ENCODE data around the gene PCDH9.

Gene PCDH9

DNA sequence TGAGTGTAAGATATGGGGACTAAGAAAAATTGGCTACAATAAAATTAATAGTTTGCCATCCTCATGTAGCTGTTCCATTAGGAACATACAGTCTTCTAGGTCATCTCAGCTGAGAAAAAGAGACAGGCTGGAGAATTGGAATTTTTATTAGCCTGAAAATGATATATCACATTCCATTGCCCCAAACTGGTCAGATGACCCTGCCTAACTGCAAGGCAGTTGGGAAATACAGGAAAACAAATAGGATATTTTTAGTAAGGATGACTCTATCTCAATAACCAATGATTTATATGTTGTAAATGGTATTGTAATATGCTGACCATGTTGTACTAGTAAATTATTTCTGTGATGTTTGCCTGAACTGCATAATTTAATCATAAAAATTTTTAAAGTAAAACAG, 673.8 kb downstream of the PCDH9 start:
- no peak for DNase-seq

DNA sequence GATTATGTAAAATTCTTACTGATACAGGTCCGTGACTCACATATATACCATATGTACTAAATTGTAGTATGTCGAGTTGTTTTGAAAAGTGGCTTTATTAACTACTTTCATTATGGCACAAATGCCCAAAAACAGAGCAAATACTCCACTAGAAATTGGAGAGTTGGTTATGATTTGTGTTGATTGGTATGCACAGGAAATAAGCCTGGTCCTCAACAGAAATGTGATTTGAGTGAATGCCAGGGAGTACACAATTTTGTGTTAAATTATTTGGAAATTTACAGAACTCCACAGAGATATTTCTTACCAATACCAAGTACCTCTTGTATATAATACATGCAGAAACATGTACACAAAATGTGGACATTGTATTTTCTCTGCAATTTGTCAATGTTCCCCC, 676.7 kb downstream of the PCDH9 start:
- DNase-seq: no peak

- DNase-seq: no peak
Observed at GRCh38 chr13:66551128-66551527, 679.0 kb downstream of the PCDH9 start.

GRCh38 chr13:66547685-66548084, 682.5 kb downstream of the PCDH9 start:
- DNase-seq: no peak

GRCh38 chr13:66546534-66547379, 683.4 kb downstream of the PCDH9 start:
- DNase-seq: no peak

- DNase-seq: no peak
Observed at GRCh38 chr13:66543780-66544179, 686.4 kb downstream of the PCDH9 start.

GRCh38 chr13:66537417-66537816, 692.7 kb downstream of the PCDH9 start:
- no peak for DNase-seq

DNA sequence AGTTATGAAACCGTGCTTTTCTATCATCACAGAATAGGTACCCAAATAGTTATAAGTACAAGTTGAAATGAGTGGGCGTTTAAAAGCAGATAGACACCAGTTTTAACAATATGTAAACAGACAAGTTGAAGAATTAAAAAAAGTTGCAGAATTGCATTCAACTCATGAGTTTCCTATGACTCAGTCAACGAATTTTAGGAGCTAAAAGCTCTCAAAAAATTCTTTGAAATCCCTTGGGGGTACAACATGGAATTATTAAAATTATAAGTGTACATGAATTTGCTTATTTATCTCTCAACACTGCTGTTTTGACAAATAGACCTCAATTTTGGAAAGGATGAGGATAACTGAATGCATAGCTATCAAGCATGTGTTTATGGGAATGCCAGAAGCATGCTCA, 693.4 kb downstream of the PCDH9 start:
- DNase-seq: no peak

DNA sequence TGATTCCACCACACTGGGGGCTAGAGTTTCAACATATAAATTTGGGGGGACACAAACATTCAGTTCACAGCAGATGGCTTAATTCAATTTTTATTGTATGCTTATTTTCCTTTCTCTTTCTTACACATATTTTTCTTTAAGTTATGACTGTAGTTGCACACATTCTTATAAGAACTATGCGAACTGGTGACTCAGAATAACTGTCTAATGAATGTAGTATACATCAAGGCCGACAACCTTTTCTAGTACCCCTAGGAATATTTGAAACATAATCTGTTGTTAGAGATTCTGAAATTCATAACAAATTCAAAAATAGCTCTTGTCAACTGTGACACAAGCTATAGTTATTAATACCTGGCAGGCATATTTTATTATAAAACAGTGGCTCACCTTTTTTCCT, 695.6 kb downstream of the PCDH9 start:
- no peak for DNase-seq

DNA sequence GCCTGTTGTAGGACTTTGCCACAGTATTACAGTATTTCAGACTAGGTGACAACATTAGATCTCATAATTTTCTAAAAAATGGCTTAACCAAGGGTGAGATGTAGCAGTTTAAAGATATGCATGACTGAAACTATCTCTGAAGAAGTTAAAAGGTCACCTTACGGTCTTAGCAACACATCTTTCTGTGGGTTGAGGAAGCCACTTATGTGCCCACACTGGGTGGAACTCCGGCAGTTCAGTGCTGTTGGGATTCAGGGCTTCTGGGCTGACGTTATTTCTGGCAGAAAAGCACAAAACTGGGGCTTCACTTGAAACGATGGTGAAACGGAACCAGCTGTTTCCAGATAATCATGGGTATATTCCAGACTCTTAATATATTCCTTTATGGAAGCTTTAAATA, 697.3 kb downstream of the PCDH9 start:
- no peak for DNase-seq

GRCh38 chr13:66532146-66532545, 698.0 kb downstream of the PCDH9 start:
- no peak for DNase-seq

DNA sequence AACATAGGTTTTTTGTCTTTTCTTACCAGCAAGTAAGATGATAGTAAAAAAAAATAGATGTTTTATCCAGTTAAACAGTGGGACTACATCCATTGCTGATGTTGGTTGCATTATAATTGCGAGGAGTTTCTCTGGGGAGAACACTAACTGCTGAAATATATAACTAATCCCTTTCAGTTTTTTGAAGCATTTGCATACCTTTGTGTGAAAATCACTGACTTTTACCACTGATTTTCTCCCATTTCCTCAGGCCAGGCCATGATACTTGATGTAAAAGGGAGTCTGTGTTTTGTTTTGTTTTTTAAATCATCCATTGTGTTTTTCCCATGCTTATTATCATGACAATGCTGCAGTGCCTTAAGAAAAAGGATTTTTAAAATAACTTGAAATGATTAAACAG, 699.5 kb downstream of the PCDH9 start:
- DNase-seq: no peak

DNA sequence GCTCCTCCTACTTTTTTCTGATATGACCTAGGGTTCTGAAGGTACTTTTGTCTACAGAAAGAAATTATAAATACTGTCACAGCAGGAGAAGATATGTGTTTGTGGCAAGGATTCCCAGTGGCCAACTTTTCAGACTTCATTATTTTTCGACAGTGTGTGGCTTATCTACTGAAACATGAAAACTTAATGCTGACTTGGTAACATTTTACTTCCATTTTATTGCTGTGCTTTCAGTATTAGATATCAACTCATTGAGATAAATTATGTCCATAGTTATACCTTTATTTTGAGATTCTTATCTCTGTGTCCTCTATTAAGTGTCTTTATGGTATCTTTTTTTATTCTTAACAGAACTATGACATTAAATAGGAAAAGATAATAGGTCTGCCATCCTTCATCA, 700.0 kb downstream of the PCDH9 start:
- no peak for DNase-seq

GRCh38 chr13:66528944-66529576, 701.1 kb downstream of the PCDH9 start:
- DNase-seq: no peak

DNA sequence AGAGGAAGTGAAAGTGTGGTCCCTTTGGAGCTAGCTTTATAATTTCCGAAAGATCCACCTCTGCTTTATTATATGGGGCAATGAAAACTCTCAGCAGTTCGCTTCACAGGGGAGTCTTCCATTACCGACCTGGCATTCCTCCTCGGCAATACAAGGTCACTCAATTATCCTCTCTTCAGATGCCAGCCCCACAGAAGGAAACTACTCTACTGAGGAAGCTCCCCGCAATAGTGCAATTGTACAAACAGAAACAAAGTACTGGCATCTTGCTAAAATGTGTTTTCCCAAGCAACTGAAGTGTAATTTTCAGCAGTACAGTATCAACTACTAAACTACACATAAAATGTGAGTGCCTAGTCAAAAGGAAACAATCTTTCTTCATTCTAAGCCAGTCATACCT, 702.0 kb downstream of the PCDH9 start:
- no peak for DNase-seq

DNA sequence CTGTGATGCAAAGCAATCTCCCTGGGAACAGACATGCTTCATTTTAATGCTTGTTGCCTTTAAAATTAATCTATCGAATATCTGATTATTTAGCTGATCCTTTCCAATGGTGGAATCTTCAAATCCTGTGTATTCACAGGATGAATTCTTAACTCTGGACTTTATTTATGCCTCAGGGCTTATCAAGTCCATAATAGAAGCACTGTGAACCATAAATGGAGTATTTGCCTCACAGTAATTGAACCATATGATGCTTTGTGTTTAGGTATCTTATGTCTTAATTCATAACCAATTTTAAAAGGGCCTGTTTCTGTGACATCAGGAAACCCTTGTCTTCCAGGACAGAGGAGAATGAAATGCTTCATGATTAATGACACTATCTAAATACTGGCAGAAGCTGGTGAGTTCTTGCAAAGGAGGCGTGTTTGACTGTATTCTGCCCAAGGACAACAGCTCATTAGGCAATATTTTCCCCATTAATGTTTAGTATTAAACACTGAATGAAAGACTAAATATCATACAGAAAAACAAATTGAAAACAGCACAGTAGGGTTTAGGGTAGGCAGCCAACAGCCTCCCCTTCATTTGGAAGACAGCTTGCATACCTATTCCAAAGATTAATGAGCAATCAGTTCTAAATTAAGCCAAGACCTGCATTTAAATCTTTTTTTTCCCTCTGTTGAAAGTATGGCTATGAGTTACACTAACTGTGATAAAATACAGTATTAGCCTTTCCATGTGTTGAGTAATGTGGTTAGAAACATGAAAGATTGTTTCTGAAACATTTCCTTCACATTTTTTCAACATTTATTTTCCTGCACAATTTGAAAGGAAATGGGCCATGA, 709.4 kb downstream of the PCDH9 start:
- no peak for DNase-seq

DNA sequence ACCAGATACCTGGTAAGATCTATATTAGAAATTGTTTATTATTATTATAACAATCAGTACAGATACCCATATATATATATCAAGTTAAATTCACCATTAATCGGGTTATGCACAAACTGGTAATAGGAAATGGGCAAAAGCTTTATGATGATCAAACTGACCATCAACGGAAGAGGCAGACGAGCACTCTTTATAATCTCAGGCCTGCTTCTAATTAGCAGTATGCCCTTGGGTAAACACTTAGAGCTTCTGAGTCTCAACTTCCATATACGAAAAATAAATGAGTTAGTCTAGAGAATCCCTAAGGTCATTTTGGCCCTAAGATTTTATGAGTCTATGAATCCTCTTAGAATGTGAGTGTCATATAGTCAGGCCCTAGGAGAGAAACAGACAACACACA, 710.9 kb downstream of the PCDH9 start:
- DNase-seq: no peak

DNA sequence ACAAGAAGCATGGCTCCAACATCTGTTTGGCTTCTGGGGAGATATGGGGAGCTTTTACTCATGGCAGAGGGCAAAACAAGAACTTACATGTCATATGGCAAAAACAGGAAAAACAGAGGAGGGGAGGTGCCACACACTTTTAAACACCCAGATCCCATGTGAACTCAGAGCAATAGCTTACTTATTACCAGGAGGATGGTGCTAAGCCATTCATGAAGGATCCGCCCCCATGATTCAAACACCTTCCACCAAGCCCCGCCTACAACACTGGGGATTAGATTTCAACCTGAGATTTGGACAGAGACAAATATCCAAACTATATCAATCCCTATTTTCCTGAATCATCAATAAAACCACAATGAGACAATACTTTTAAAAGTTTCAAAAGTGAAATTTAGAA, 712.1 kb downstream of the PCDH9 start:
- no peak for DNase-seq

GRCh38 chr13:66513728-66514127, 716.4 kb downstream of the PCDH9 start:
- no peak for DNase-seq

DNA sequence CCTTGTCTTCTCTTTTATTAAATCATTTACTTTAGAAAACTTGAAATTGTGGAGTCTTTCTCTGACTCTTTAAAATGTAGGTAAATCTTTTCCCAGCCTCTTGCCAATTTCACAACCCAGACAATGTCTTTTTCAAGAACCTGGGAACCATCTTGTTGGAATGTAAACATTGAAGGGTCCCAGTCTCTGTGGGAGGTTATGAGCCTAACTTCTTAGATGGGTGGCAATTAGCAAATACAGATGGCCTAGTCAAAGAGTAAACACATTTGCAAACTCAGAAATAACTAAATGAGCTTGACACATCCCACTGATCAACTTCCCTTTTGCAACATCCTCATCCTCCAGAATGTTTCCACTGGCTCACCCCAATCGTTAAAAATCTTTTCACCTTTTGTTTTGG, 721.0 kb downstream of the PCDH9 start:
- DNase-seq: no peak

- no peak for DNase-seq
Observed at GRCh38 chr13:66508153-66508909, 721.8 kb downstream of the PCDH9 start.

- DNase-seq: no peak
Observed at GRCh38 chr13:66506979-66507378, 723.2 kb downstream of the PCDH9 start.

All from CD4-positive, alpha-beta T cell treated with Interleukin-4 for 1 hour (primary cell).